GM18507 (cell line): ENCODE results near the gene UBE2G2.

ENCODE experiments used
- DNase-seq: peaks from one replicate; pipeline ENCODE4 v3.0.0; 2011; ENCODE audit warnings: low read depth; ENCODE audit not compliant: insufficient read length; ENCODE audit errors: extremely low spot score
- FAIRE-seq: peaks from 2 replicates; lab custom pipeline; 2011; peaks lifted over from hg19 to GRCh38; lab: Jason Lieb, UNC

Gene UBE2G2, protein sequence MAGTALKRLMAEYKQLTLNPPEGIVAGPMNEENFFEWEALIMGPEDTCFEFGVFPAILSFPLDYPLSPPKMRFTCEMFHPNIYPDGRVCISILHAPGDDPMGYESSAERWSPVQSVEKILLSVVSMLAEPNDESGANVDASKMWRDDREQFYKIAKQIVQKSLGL

DNA sequence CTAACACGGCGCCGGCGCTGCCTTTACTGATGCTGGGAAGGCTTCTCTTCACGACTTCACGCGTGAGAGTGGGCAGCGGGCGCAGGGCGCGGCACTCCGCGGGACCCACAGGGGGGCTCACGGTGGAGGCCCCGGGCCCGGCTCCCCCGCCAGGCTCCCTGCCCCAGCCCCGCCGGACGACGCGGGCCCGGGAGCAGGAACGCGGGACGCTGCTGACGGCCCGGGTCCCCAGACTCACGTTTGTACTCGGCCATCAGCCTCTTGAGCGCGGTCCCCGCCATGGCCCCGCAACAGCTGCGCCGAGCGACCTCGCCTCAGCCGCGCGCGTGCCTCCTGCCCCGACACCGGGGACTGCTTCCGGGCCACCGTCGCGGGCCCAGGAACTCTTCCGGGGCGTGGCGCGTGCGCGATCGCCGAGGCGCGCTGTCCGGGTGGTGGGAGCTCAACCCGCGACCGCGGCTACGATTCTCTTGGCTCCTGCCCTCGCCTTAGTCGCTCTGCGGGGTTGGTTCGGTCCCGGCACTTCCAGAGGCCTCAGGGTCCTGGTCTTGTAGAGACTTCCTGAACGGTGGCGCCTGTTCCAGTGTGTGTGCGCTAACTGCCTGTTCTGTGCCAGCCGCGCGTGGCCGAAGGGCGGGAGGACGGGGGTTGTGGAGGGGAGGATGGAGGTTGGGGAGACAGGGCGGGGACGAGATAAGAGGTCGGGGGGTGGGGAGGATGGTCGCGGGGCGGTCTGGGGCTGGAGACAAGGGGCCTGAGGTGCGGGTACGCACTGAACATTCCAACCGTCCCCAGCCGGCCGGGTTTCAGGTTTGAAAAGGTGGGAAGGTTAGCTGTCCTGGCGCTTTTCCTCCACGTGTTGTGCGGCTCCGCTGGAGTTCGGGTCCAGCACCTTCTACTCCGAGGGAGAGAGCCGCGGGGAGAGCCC is at the start of gene UBE2G2:
UBE2G2 (minus strand) TSS at position 353 of the 928 bp plus-strand sequence; CDS start at position 281, 72 bp downstream.
- DNase-seq (peak; percentile 91), FAIRE-seq (no peak)

DNA sequence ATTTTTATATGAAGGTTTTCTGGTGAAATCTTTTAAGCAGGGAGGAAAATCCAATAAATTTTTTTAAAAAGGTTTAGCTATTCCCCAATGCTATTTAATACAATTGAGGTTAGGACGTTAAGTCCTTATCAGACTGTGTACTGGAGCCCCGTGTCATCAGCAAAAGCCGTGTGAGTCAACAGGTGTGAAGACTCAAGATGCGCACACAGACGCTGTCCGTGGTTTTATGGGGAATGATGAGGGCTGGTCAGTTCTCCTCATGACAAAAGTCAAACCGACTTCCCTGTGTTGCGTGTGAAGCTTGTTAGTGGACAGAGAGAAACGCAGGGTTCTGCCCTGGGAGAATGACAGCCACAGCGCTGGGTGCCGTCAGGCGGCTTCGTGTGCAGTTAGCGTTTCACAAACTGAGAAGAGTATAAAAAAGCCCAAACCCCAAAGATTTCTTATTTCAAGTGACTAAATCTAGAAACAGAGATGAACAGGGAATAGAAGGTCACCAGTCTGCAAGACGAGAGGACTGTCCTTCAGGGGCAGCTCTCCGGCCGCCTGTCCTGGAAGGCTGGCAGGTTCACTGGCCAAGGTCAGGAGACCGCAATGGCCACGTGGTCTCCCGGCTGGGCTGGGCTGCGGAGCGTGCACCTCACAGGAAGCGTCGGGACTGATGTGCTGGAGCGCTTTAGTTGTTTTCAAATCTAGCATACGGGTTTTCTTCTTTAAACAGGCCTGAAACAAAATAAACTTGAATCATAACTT is 49.5 kb upstream of the UBE2G2 start:
- FAIRE-seq (no peak), DNase-seq (no peak)

DNA sequence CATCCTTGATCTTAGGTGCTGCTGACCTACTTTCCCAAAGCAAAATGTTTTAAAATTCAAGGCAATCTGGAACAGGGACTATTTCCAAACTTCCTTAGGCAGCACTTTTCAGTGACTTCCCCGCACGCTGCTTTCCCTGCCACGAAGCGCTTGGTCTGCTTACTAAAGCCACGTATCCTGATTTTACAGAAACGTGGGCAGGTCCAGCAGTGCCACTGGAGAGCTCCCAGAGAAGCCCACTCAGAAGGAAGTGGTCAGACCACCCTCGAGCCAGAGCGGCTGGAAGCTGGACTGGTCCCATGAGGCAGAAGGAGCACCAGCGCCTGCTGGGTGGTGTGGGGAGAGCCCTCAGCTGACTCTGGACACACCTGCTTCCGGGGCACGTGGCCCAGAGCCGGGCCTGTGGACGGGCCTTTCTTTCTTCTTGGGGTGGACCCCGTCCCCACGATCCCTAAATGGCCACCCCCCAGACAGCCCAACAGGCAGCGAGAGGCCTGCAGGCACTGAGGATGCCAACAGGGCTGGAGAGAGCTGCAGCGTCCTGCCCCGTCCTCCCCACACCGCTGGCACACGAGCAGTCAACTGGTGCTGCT is 48.7 kb upstream of the UBE2G2 start:
- no peak for FAIRE-seq

DNA sequence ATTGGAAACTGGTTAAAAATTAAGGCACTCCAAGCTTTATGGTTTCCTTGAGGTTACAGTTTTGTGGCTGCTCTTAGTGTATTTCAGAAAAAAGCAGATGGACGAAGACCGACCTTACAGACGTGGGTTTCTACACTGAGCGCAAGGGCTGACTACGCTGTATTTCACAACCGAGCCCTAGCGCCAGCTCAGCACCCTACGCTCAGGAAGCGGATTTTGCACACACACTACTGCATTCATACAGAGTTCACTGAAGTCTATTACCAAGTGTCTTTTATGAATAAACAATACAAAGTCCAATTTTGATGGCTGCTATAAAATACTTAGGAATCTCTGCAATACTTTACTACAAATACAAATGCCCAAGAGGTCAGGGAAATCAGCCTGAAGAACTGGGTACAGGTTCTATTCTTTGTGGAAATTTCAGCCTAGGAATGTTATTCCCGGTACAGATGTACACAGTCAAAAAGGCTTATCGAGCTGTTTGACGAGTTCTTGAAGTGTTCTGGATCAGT is 48.1 kb upstream of the UBE2G2 start:
- no peak for FAIRE-seq
- no peak for DNase-seq

More for the DNA sequence above, 48.7 kb upstream of the UBE2G2 start:
- no peak for DNase-seq

DNA sequence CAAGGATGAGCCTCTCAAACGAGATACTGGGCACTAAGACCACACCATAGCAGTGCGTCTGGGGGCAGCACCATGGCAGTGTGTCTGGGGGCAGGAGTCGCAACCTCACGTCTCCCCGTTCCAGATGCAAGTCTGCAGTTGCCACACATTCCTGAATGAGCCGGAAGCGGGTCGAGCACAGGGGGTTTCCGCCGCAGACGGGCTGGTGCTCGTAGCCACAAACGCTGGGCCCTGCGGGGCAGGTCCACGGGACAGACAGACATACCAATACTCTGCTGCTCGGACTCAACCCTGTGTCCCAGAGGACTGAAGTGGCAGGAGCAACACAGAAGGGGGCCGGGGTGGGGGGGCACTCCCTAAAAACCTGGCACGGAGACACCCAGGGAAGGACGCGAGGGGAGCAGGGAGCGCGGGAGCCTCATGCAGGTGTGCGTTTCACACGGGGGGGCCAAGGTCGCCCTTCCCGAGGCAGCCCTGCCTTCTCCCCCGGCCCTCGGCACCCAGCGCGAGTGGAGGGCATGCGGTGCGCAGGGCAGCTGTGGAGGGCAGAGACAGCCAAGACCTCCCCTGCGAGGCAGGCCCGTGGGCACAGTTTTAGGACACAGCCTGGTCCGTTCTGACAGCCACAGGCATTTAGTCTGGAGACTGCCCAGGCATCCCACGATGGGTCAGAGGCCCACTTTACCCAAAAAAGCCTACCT is 47.4 kb upstream of the UBE2G2 start:
- FAIRE-seq (no peak), DNase-seq (no peak)

DNA sequence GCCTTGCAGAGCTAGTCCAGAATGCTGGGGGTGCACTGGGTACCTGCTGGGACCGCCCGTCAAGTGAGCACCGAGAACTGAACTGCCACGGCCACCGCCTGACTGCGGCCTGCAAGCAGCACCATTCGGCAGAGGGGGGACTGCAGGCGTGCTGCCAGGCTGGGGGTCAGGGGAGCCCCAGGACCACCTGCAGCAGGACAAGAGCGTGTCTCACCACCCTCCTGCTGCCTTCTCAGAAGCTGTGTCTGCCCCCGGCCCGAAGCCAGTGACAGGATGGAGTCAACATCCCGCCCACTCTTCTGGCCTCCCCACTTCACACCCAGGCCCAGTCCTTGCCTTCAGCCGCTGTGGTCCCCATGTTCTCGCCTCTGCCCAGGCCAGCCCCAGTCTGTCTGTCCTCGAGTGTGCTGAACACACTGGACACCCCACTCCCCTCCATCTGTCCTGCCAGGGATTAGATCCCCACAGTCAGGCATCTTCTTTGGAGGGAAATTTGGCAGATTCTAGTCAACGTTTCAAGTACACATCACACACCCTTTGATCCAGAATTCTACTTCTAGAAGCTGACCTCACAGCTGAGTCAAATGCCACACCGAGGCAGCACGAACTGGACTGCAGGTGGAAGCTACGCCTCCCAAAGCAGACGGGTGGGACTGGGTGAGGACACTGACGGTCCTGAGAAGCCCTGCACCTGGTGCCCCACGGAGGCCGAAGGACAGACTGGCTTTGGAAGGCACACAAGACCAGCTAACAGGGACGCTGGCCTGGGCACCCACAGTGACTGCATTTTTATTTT is 45.8 kb upstream of the UBE2G2 start:
- DNase-seq, result no peak

DNA sequence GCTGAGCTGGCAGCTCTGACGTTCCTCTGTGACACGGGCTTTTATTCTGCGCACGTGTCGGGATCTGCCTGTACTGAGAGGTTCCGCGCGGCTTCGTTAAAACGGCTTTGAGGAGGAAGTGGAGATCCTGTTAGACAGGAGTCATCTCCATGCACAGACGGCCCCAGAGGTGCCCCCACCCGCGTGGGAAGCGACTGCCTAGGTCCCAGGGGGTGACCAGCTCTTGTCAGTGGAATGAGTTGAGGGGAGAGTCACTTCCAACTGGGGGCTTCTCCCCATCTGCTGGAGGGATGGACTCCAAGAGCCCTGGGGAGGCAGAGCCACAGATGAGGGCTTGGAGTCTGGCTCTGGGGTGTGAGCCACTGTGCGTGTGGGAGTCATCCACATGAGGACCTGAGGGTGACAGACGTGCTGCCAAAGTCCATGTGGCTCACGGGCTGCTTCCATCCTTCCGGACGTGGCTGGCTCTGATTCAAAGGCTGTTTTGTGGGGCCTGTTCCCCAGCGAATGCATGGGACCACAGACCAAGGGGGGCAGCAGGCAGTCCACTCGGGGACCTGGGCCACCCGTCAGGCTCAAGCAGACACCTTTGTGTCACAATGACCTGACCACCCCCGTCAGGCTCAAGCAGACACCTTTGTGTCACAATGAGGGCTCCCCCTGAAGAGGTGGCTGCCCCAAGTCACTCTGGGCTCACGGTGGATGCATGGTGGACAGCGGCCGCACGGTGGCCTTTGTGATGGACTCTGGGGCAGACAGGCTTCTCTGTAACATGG is 45.1 kb upstream of the UBE2G2 start:
- DNase-seq (no peak), FAIRE-seq (no peak)

More for the DNA sequence above, 45.8 kb upstream of the UBE2G2 start:
- no peak for FAIRE-seq

DNA sequence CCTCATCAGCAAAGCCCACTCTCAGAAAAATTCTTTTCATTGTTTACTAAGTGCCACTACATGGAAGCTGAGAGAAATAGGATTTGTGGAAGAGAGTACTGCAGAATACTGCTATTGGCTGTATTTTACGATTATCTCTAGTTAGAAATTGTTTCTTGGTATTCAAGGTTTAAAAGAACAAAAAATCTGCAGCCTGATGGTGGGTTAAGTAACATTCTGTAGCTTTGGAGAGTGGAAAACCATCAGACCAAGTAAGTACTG is 44.5 kb upstream of the UBE2G2 start:
- no peak for DNase-seq
- no peak for FAIRE-seq

DNA sequence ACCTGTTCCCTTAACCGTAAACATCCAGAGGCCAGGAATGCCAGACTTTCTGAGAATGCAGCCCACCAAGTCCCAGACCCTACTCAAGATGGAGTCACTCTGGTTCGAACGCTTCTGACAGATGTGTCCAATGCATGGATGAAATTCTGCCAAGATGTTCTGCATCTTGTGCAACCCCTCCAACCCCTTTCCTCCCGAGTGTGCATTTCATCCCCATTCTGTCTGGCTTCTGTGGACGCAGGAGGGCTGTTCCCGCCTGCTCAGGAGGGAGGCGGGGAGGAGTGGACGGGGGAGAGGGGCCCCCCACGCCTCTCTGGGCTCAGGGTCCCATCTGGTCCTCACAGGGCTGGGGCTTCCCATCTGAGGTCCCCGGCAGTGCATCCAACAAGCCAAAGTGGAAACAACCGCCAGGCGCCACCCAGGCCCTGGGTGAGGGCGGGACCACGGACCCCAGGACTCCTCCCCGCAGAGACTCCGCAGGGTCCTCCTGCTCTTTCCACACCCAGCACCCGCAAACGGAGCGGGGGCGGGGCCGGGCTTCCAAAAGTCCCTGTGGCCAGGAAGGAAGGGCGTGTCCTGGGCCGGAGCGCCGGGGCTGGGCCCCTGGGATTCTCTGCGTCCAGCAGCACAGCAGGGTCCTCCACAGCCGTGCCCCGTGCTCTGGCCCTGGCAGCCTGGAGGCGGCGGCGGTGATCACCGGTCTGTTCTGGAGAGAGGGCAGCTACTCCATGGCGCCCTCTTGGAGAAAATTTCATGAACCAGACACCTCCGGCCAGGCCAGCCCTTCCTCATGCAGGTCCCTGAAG is 44.0 kb upstream of the UBE2G2 start:
- DNase-seq, result peak; percentile 54
- peak; percentile 44 for FAIRE-seq

DNA sequence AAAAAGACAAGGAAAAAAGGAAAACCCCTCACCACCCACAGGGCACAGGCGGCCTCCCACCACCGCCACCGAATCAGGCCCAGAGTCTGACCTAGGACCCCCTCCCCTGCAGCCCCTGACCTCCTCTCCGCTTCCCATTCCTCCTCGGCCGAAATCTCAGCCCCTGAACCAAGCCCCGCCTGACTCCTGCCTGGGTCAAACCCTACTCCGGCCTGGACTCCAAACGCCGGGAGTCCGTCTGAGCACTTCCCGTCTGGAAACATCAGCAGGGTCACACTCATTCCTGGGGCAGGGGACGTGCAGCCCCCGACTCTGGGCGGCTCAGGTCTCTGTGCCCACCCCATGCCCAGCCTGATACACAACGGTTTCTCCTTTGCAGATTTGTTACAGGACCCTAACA is 42.6 kb upstream of the UBE2G2 start:
- DNase-seq, result no peak
- FAIRE-seq, result no peak

DNA sequence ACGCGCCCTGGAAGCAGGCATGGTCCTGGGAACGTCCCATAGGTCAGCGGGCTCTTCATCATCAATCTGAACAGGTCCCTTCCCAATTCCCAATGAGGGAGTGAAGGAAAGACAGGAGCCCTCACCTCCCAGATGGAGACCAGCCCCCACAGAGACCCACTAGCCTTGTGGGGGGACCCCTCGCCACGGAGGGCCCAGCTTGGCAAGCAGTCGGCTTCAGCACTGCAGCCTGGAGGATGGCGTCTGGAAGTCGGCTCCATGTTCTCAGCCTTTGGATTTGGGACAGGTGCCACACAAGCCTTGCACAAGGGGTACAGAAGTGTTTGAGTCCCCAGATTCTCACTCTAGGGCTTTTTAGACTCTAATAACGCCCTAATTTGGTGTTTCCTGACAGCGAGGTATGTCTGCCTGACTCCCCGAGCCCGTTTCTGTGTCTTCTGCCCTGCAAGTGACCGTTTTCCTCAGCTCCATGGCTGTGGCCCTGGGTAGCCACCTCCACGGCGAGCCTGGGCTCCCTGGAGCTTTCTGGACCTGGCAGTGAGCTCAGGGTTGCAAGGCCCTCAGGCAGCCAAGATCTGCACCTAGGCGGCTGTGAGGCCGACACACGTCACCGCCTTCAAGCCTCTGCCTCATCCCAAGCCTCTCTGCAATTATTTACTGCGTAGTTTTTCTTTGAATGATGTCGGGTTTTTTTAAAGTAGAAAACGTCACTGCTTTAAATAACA is 41.3 kb upstream of the UBE2G2 start:
- DNase-seq (no peak), FAIRE-seq (no peak)

DNA sequence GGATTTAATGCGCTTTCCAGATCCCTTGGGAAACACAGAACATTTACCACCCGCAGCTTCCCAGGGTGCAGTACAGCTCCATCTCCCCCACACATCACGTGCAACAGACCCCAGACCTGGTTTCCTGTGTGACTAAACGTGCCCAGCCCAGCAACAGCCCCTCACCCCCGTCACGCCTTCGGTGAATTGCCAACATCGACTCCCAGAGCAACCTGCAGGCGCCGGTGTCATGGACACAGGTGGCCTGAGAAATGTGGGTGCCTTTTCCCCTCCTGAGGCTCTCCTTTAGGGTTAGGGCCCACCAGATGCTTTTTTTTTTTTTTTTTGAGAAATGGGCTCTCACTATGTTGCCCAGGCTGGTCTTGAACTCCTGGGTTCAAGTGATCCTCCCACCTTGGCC is 40.5 kb upstream of the UBE2G2 start:
- DNase-seq, result no peak
- no peak for FAIRE-seq

DNA sequence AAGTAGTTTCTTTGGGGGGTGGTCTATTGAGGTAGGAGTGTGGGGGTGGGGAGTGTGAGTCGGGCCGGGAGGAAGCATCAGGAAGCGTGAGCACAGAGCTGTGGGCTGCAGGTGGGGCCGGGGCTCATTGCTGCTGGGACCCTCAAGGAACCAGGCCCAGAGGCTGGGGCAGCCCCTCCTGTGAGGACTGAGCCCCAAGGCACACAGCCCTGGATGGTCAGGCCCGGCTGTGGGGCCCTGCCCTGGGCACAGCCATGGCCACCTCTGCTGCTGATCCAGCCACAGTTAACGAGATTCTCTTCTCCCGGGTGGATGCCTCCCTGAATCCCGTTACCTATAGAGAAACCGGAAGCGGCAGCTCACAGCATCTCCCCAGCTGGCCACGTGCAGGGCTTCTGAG is 39.2 kb upstream of the UBE2G2 start:
- DNase-seq (no peak), FAIRE-seq (no peak)

DNA sequence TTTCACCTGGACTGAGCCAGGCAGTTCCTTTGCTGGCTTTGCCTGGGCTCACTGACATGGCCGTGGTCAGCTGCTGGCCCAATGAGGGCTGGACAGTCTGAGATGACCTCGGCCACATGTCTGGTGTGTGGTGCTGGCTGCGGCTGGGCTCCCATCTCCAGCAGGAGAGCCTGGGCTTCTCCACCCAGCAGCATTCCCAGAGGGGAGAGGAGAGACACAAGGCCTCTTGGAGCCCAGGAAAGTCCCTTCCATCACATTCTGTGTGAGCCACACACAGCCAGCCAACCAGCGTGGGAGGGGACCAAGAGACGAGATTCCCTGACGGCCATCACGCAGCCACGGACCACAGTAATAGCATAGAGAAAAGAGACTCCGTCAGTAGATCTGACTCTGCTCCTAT is 37.3 kb upstream of the UBE2G2 start:
- DNase-seq (no peak), FAIRE-seq (no peak)

DNA sequence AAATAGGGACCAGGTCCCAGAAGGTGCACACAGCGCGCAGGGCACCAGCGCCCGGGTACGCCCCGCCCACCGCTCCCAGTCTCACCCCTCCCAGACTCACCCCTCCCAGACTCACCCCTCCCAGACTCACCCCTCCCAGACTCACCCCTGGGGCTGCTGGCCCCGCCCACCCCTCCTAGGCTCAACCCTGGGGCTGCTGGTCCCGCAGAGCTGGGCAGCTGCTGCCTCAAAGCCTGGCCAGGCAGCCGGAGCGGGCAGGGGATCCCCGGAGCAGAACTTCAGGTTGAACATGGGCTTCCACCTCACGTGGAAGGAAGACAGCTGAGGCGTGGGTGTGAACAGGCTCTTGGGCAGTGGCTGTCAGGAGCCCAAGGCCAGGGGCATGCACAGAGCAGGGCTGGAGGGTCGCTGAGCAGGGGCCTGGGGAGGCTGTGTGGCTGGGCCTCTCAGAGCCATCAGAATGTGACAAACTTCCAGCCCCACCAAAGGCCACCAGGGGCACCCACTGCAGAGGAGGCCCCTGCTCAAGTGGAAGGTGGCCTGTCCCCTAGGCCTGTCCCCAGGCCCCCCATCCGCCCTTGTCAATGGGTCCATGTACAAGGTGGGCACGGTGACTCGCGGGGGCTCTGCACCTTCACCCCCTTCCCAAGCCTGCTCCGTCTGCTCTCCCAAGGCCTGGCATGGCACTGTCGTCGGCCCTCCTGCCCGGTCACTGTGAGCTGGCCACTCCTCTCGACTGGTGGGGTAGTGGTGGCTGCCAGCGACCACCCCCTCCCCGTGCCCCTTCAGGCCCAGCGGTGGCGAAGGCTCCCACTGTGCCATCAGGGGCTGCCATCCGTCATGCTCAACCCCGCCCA is 36.6 kb upstream of the UBE2G2 start:
- DNase-seq (no peak), FAIRE-seq (no peak)

DNA sequence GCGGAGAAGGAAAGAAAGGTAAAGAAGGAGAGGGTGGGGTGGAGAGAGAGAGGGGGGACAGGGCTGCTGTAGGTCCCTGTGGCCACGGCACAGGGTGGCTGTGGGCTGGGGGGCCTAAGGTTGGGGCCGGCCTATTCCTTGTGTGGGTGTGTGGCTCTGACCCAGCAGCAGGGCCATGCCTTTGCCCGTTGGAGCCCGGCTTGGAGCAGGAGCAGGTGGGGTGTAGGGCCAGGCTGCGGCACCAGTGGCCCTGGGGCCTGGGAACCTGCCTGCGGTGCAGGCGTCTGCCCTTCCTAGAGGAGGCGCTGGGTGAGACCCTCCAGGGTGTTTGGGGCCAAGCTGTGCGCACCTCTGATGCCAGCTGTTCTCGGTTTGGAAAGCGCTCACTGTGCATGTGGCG is 35.9 kb upstream of the UBE2G2 start:
- no peak for FAIRE-seq
- DNase-seq, result no peak
